CD4-positive, alpha-beta T cell (primary cell): Measurements from ENCODE around the gene MBOAT1. TPM values are rescaled to one million over a fixed set of nuclear protein-coding genes. Genes with fewer than 3 reads are reported as not detected.

Experiments
- ATAC-seq: fragments of 200-7000 bp; cut with Tn5 transposase; one replicate; pipeline ENCODE4 v1.10.0; 2022; ENCODE audit warnings: mild to moderate bottlenecking; ENCODE audit not compliant: poor library complexity
- CTCF ChIA-PET: fragments of 350-600 bp; sonication (Branson Sonifier 250); formaldehyde crosslinking; loops from one replicate; lab custom pipeline; 2021; ENCODE audit warnings: antibody characterized with exemption, inconsistent platforms; lab: Charles Lee
- POLR2A ChIA-PET: fragments of 350-600 bp; sonication (Branson Sonifier 250); formaldehyde crosslinking; loops from one replicate; lab custom pipeline; 2021; ENCODE audit warnings: antibody characterized with exemption, inconsistent platforms; lab: Charles Lee
- DNase-seq, 14 experiments: peaks; one replicate each; pipeline ENCODE4 v3.0.0-alpha.2; 2013 to 2020; ENCODE audit warnings: mixed read lengths in 2 of 14
- H3K27ac ChIP-seq, 2 donors: one replicate each; pipeline versions ENCODE4 v1.5.1 to v1.7.0; 2013; ENCODE audit warnings: low read length in 2 of 2, low read depth in 1 of 2, mild to moderate bottlenecking in 1 of 2
- H3K27me3 ChIP-seq, 2 experiments: 1 replicate in 1 of 2; 2 replicates in 1 of 2; pipeline versions ENCODE4 v1.6.1 to v1.7.0; 2013; ENCODE audit warnings: low read length in 2 of 2, control low read depth in 1 of 2, mild to moderate bottlenecking in 1 of 2, moderate library complexity in 1 of 2; ENCODE audit not compliant: insufficient read depth in 2 of 2, control insufficient read depth in 1 of 2
- H3K36me3 ChIP-seq: one replicate; pipeline ENCODE4 v1.6.1; 2013; ENCODE audit warnings: low read length, control low read depth; ENCODE audit not compliant: insufficient read depth
- H3K4me1 ChIP-seq: one replicate; pipeline ENCODE4 v1.6.1; 2013; ENCODE audit warnings: low read length, control low read depth; ENCODE audit not compliant: insufficient read depth
- H3K4me3 ChIP-seq: one replicate; pipeline ENCODE4 v1.5.1; 2013; ENCODE audit warnings: mild to moderate bottlenecking, low read length, moderate library complexity
- H3K9me3 ChIP-seq, 2 experiments: 1 replicate in 1 of 2; 2 replicates in 1 of 2; pipeline versions ENCODE4 v1.6.1 to v1.7.0; 2013; ENCODE audit warnings: low read length in 2 of 2, mild to moderate bottlenecking in 2 of 2, control low read depth in 1 of 2, moderate library complexity in 1 of 2; ENCODE audit not compliant: control insufficient read depth in 1 of 2, insufficient read depth in 1 of 2
- H3K27ac Mint-ChIP-seq: one replicate; pipeline ENCODE4 v1.8.0; 2020; ENCODE audit warnings: mixed read lengths
- H3K27me3 Mint-ChIP-seq: one replicate; pipeline ENCODE4 v1.8.0; 2021; ENCODE audit warnings: mixed read lengths
- H3K36me3 Mint-ChIP-seq: one replicate; pipeline ENCODE4 v1.8.0; 2021; ENCODE audit warnings: low read depth, mixed read lengths
- H3K4me1 Mint-ChIP-seq: one replicate; pipeline ENCODE4 v1.8.0; 2021; ENCODE audit warnings: low read depth, mixed read lengths
- H3K4me3 Mint-ChIP-seq: one replicate; pipeline ENCODE4 v1.8.0; 2020; ENCODE audit warnings: mild to moderate bottlenecking, mixed read lengths
- H3K9me3 Mint-ChIP-seq: one replicate; pipeline ENCODE4 v1.8.0; 2020; ENCODE audit warnings: mixed read lengths
- intact Hi-C, 2 experiments: fragments of 100-400 bp; cut with DNase I in 1 of 2; cut with micrococcal nuclease in 1 of 2; formaldehyde crosslinking; loops; one replicate each; pipeline versions ENCODE4 v1.15.1 to v1.9.0; 2023 to 2025; cut with DNase I, micrococcal nuclease
- total RNA-seq, 174 experiments: library from RNA in 2 of 174; stranded (reverse) in 2 of 174; gene quantifications; one replicate each; pipeline ENCODE4 v1.2.3 and lab custom pipeline; 2021 to 2026
- TF ChIP-seq, protein P1 (sequence below): fragments of 200-600 bp; IDR thresholded peaks from one replicate; pipeline ENCODE4 v1.8.0; 2022; ENCODE audit warnings: antibody characterized with exemption, mild to moderate bottlenecking

Gene MBOAT1
- total RNA-seq, 2 experiments from 2014 or later: 17.2 to 18.5 TPM

DNA sequence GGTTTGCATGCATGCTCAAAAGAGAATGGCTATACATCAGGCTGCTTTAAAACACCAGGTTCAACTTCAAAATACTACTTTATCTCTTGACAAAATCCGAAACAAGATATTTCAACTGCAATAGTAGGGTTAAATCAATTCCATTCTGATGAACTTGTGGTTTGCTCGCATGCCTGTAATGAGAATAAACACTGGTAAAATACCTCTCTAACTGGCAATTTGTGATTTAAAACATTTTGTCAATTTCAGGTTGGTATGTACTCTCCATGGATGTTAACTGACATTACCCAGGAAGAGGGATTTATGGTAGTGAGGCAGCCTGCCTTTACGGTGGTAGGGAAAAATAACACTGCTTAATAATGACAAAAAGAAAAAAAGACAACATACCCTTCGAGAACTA lies 74.4 kb downstream of the MBOAT1 start:
- Histone ChIP-seq H3K4me3 (no peak overlapping the region), H3K36me3 (peaks cover 22% of the 10 kb centered on the region), H3K27ac (no peak overlapping the region), H3K27me3 (no peaks in the 10 kb centered on the region), H3K9me3 (no peaks in the 10 kb centered on the region), H3K4me1 (no peaks in the 10 kb centered on the region)
- no peak overlapping the region for H3K27ac Mint-ChIP-seq
- POLR2A ChIA-PET: no interaction called here
- peaks cover 61% of the 10 kb centered on the region for H3K36me3 Mint-ChIP-seq
- ATAC-seq (no peak), DNase-seq (no peak)
- H3K27me3 Mint-ChIP-seq: no peaks in the 10 kb centered on the region
- TF ChIP-seq, protein P1, sequence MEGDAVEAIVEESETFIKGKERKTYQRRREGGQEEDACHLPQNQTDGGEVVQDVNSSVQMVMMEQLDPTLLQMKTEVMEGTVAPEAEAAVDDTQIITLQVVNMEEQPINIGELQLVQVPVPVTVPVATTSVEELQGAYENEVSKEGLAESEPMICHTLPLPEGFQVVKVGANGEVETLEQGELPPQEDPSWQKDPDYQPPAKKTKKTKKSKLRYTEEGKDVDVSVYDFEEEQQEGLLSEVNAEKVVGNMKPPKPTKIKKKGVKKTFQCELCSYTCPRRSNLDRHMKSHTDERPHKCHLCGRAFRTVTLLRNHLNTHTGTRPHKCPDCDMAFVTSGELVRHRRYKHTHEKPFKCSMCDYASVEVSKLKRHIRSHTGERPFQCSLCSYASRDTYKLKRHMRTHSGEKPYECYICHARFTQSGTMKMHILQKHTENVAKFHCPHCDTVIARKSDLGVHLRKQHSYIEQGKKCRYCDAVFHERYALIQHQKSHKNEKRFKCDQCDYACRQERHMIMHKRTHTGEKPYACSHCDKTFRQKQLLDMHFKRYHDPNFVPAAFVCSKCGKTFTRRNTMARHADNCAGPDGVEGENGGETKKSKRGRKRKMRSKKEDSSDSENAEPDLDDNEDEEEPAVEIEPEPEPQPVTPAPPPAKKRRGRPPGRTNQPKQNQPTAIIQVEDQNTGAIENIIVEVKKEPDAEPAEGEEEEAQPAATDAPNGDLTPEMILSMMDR: no peak
- no peaks in the 10 kb centered on the region for H3K9me3 Mint-ChIP-seq
- intact Hi-C loops: no loop called here
- peaks cover 13% of the 10 kb centered on the region for H3K4me1 Mint-ChIP-seq
- H3K4me3 Mint-ChIP-seq: no peak overlapping the region
- CTCF ChIA-PET: no interaction called here

DNA sequence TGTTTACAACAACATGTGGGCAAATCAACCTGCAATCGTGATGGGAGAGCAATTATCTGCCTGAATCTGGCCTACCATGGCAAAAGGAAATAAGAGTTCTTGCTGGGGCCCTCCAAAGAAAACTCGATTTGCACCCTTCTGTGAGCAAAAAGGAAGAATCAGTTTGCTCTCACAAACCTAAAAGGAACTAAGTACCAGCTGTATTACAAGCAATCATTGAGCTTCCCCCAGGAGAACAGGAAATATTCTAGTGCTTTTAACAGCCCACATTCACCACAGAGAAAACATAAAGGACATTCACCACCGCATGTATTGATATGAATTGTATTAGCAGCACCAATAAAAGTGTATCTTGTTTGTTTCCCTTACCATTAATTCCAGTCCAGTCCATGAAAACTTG lies 75.0 kb downstream of the MBOAT1 start:
- Mint-ChIP-seq H3K4me1 (peaks cover 13% of the 10 kb centered on the region), H3K36me3 (peaks cover 59% of the 10 kb centered on the region), H3K9me3 (no peaks in the 10 kb centered on the region), H3K27ac (no peak overlapping the region), H3K4me3 (no peak overlapping the region), H3K27me3 (no peaks in the 10 kb centered on the region)
- TF ChIP-seq, protein P1: no peak
- intact Hi-C loops: no loop called here
- Histone ChIP-seq H3K27ac (no peak overlapping the region), H3K4me1 (no peaks in the 10 kb centered on the region), H3K4me3 (no peak overlapping the region), H3K27me3 (no peaks in the 10 kb centered on the region), H3K36me3 (peaks cover 22% of the 10 kb centered on the region), H3K9me3 (no peaks in the 10 kb centered on the region)
- CTCF ChIA-PET: interaction anchor here (1.8 kb wide), 1 partner anchor 11 kb away, joined by 5 read pairs; no protein-coding TSS in a partner anchor
- no peak for ATAC-seq
- POLR2A ChIA-PET: no interaction called here
- DNase-seq: no peak

DNA sequence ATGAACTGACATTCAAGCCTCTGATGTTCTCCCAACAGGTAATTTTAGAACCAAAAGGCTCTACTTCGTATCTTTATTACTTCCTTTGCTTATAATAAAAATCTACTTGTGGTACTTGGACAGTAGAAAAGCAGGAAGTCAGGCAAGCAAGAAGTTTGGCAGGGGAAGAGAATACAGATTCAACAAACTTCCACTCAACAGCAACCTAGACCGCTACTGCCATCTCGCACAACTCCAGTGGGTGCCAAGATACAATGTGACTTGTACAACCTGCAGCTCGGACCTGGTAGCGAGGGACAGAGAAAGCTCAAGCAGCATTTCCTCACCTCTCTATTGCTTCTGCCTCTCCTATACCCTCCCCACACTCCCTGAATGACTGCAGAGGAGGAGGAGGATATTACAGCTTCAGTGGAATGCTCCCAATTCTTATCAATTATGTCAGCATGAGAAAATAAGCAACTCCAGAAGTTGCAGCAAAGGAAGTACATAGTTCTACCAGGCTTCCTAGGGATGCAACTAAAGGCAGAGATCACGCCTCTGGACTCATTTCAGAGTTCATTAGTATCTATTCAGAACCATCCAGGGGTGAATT lies 76.5 kb downstream of the MBOAT1 start:
- DNase-seq: no peak
- H3K4me1 Mint-ChIP-seq: peaks cover 13% of the 10 kb centered on the region
- no peaks in the 10 kb centered on the region for H3K9me3 Mint-ChIP-seq
- H3K36me3 Mint-ChIP-seq: peaks cover 54% of the 10 kb centered on the region
- H3K27ac Mint-ChIP-seq: no peak overlapping the region
- H3K9me3 ChIP-seq: no peaks in the 10 kb centered on the region
- no peaks in the 10 kb centered on the region for H3K27me3 ChIP-seq
- no peaks in the 10 kb centered on the region for H3K27me3 Mint-ChIP-seq
- intact Hi-C loops: no loop called here
- POLR2A ChIA-PET: no interaction called here
- no peak overlapping the region for H3K27ac ChIP-seq
- no peak for ATAC-seq
- H3K4me3 Mint-ChIP-seq: no peak overlapping the region
- H3K4me1 ChIP-seq: no peaks in the 10 kb centered on the region
- CTCF ChIA-PET: interaction anchor here (1.8 kb wide), 1 partner anchor 9 kb away, joined by 5 read pairs; no protein-coding TSS in a partner anchor
- no peak overlapping the region for H3K4me3 ChIP-seq
- TF ChIP-seq, protein P1: no peak
- H3K36me3 ChIP-seq: peaks cover 12% of the 10 kb centered on the region
